ENCODE results near the gene PPP2R3B.

Gene PPP2R3B

GRCh38 chrX:338836-339400 is 47.8 kb downstream of the PPP2R3B start:
- CTCF ChIA-PET, result no interaction called here

GRCh38 chrX:338281-338835 is 48.3 kb downstream of the PPP2R3B start:
- CTCF ChIA-PET, result no interaction called here
- no peak for DNase-seq (ENCODE audit: extremely low spot score)
- TF ChIP-seq HDGF (IDR thresholded peaks at IDR 0.05; ENCODE audit: borderline replicate concordance) (no peak), ELF4 (IDR thresholded peaks at IDR 0.05) (no peak), SUZ12 (IDR thresholded peaks at IDR 0.05) (no peak), FOXM1 (IDR thresholded peaks at IDR 0.05; ENCODE audit: borderline replicate concordance) (no peak), FOXA1 (IDR thresholded peaks at IDR 0.05) (no peak), ZNF384 (IDR thresholded peaks at IDR 0.05) (no peak), ARNT (IDR thresholded peaks at IDR 0.05) (no peak), NFRKB (IDR thresholded peaks at IDR 0.05) (no peak), FOXK2 (IDR thresholded peaks at IDR 0.05) (no peak), L3MBTL2 (conservative IDR thresholded peaks at IDR 0.05) (no peak), SP1 (IDR thresholded peaks at IDR 0.05) (no peak), TARDBP (IDR thresholded peaks at IDR 0.05) (no peak), LEF1 (IDR thresholded peaks at IDR 0.05; ENCODE audit: borderline replicate concordance) (no peak), BHLHE40 (IDR thresholded peaks at IDR 0.05; ENCODE audit: borderline replicate concordance) (no peak)
- POLR2A ChIA-PET, result no interaction called here

More at GRCh38 chrX:338836-339400, 47.8 kb downstream of the PPP2R3B start:
- no peak for DNase-seq (ENCODE audit: extremely low spot score)
- TF ChIP-seq CTBP1 (IDR thresholded peaks at IDR 0.05; ENCODE audit: borderline replicate concordance) (no peak), FOXA1 (IDR thresholded peaks at IDR 0.05) (no peak), LEF1 (IDR thresholded peaks at IDR 0.05; ENCODE audit: borderline replicate concordance) (no peak), FOXM1 (IDR thresholded peaks at IDR 0.05; ENCODE audit: borderline replicate concordance) (no peak), FOXK2 (IDR thresholded peaks at IDR 0.05) (no peak), BHLHE40 (IDR thresholded peaks at IDR 0.05; ENCODE audit: borderline replicate concordance) (no peak), TARDBP (IDR thresholded peaks at IDR 0.05) (no peak), HDGF (IDR thresholded peaks at IDR 0.05; ENCODE audit: borderline replicate concordance) (no peak), SP1 (IDR thresholded peaks at IDR 0.05) (no peak), L3MBTL2 (conservative IDR thresholded peaks at IDR 0.05) (no peak), ARNT (IDR thresholded peaks at IDR 0.05) (no peak), ELF4 (IDR thresholded peaks at IDR 0.05) (no peak), ZNF384 (IDR thresholded peaks at IDR 0.05) (no peak), SUZ12 (IDR thresholded peaks at IDR 0.05) (no peak)
- POLR2A ChIA-PET, result no interaction called here

GRCh38 chrX:337331-337831 is 49.3 kb downstream of the PPP2R3B start:
- ChIA-PET CTCF (no interaction called here), POLR2A (no interaction called here)
- no peak for DNase-seq (ENCODE audit: extremely low spot score)
- TF ChIP-seq SP1 (IDR thresholded peaks at IDR 0.05), result no peak

GRCh38 chrX:336227-336626 is 50.5 kb downstream of the PPP2R3B start:
- CTCF ChIA-PET, result no interaction called here
- POLR2A ChIA-PET, result no interaction called here
- no peak for TF ChIP-seq FOXA1 (IDR thresholded peaks at IDR 0.05)
- no peak for TF ChIP-seq TARDBP (IDR thresholded peaks at IDR 0.05)
- TF ChIP-seq FOXM1 (IDR thresholded peaks at IDR 0.05; ENCODE audit: borderline replicate concordance), result no peak
- TF ChIP-seq L3MBTL2 (conservative IDR thresholded peaks at IDR 0.05), result no peak
- no peak for TF ChIP-seq FOXK2 (IDR thresholded peaks at IDR 0.05)
- TF ChIP-seq HDGF (IDR thresholded peaks at IDR 0.05; ENCODE audit: borderline replicate concordance), result no peak
- TF ChIP-seq NFRKB (IDR thresholded peaks at IDR 0.05), result no peak
- no peak for TF ChIP-seq ZNF384 (IDR thresholded peaks at IDR 0.05)
- no peak for TF ChIP-seq SUZ12 (IDR thresholded peaks at IDR 0.05)
- no peak for TF ChIP-seq PKNOX1 (IDR thresholded peaks at IDR 0.05)
- no peak for TF ChIP-seq ELF4 (IDR thresholded peaks at IDR 0.05)
- TF ChIP-seq ARNT (IDR thresholded peaks at IDR 0.05), result no peak
- no peak for TF ChIP-seq LEF1 (IDR thresholded peaks at IDR 0.05; ENCODE audit: borderline replicate concordance)
- no peak for TF ChIP-seq BHLHE40 (IDR thresholded peaks at IDR 0.05; ENCODE audit: borderline replicate concordance)

GRCh38 chrX:335758-336155 is 51.0 kb downstream of the PPP2R3B start:
- POLR2A ChIA-PET, result no interaction called here
- DNase-seq (ENCODE audit: extremely low spot score), result no peak
- CTCF ChIA-PET, result no interaction called here
- TF ChIP-seq NFRKB (IDR thresholded peaks at IDR 0.05) (no peak), FOXM1 (IDR thresholded peaks at IDR 0.05; ENCODE audit: borderline replicate concordance) (no peak), FOXA1 (IDR thresholded peaks at IDR 0.05) (no peak), HDGF (IDR thresholded peaks at IDR 0.05; ENCODE audit: borderline replicate concordance) (no peak), TARDBP (IDR thresholded peaks at IDR 0.05) (no peak), BHLHE40 (IDR thresholded peaks at IDR 0.05; ENCODE audit: borderline replicate concordance) (no peak)

More at GRCh38 chrX:336227-336626, 50.5 kb downstream of the PPP2R3B start:
- DNase-seq (ENCODE audit: extremely low spot score), result no peak

GRCh38 chrX:334971-335757 is 51.5 kb downstream of the PPP2R3B start:
- POLR2A ChIA-PET, result no interaction called here
- CTCF ChIA-PET, result no interaction called here
- no peak for TF ChIP-seq NFRKB (IDR thresholded peaks at IDR 0.05)
- TF ChIP-seq FOXM1 (IDR thresholded peaks at IDR 0.05; ENCODE audit: borderline replicate concordance), result no peak
- no peak for TF ChIP-seq HDGF (IDR thresholded peaks at IDR 0.05; ENCODE audit: borderline replicate concordance)
- TF ChIP-seq LEF1 (IDR thresholded peaks at IDR 0.05; ENCODE audit: borderline replicate concordance), result no peak
- TF ChIP-seq CTBP1 (IDR thresholded peaks at IDR 0.05; ENCODE audit: borderline replicate concordance), result no peak
- TF ChIP-seq ZNF384 (IDR thresholded peaks at IDR 0.05), result no peak
- no peak for TF ChIP-seq FOXA1 (IDR thresholded peaks at IDR 0.05)
- TF ChIP-seq ARNT (IDR thresholded peaks at IDR 0.05), result no peak
- no peak for TF ChIP-seq FOXK2 (IDR thresholded peaks at IDR 0.05)
- TF ChIP-seq SUZ12 (IDR thresholded peaks at IDR 0.05), result no peak
- TF ChIP-seq ELF4 (IDR thresholded peaks at IDR 0.05), result no peak
- no peak for TF ChIP-seq TARDBP (IDR thresholded peaks at IDR 0.05)
- no peak for TF ChIP-seq BHLHE40 (IDR thresholded peaks at IDR 0.05; ENCODE audit: borderline replicate concordance)
- no peak for TF ChIP-seq SP1 (IDR thresholded peaks at IDR 0.05)
- TF ChIP-seq L3MBTL2 (conservative IDR thresholded peaks at IDR 0.05), result no peak
- no peak for DNase-seq (ENCODE audit: extremely low spot score)
